Measurements from ENCODE around the gene COQ8B.

COQ8B gene

GRCh38 chr19:40756502-40757110, 39.9 kb upstream of the COQ8B start:
- DNase-seq (ENCODE audit: low spot score) = no peak
- TF ChIP-seq CTCF (IDR thresholded peaks at IDR 0.05; ENCODE audit: extremely low read depth, missing control alignments) = no peak

DNA sequence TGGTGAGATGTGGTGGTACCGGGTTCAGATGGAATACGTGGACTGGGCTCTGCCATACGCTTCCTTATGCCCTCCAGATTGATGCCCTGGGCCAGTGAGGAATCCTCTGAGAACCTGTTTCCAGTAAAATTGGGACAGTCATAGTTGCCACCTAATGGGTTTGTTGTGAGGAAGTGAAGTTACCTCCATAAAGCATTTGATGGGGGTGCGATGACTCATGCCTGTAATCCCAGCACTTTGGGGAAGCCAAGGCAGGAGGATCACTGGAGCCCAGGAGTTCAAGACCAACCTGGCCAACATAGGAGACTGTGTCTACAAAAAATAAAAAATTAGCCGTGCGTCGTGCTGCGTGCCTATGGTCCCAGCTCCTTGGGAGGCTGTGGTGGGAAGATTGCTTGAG, 39.1 kb upstream of the COQ8B start:
- DNase-seq (ENCODE audit: low spot score) = no peak
- no peak for TF ChIP-seq CTCF (IDR thresholded peaks at IDR 0.05; ENCODE audit: extremely low read depth, missing control alignments)

DNA sequence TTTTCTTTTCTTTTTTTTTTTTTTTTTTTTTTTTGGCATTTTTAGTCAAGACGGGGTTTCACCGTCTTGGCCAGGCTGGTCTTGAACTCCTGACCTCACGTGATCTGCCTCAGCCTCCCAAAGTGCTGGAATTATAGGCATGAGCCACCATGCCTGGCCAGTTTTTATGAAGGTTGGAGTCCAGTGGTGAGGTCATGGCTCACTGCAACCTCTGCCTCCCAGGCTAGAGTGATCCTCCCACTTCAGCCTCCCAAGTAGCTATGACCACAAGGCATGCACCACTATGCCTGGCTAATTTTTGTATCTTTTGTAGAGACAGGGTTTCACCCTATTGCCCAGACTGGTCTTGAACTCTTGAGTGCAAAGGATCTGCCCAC, 38.5 kb upstream of the COQ8B start:
- TF ChIP-seq CTCF (IDR thresholded peaks at IDR 0.05; ENCODE audit: extremely low read depth, missing control alignments) = no peak
- DNase-seq (ENCODE audit: low spot score) = no peak

DNA sequence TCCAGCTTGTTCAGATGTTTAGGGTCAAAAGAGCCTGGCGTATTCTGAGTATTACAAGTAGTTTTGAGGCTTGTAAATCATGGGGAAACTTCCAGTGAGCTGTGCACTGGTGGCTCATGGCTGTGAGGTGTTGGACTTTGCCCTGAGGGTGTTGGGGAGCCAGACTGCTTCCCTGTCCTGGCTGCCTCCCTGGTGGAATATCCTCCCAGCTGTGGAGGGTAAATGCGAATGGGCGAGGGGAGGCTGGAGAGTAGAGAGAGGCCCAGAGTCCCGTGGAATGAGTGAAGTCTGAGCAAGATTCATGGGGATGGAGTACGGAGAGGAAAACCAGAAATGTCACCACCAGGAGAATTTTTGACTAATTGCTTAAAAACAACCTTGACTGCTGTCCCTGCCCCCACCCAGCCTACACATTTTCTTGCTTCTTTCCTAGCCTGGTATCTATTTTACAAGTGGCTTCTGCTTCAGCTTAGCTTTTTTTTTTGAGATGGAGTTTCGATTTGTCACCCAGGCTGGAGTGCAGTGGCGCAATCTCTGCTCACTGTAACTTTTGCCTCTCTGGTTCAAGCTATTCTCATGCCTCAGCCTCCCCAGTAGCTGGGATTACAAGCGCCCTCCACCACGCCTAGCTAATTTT, 38.0 kb upstream of the COQ8B start:
- no peak for TF ChIP-seq CTCF (IDR thresholded peaks at IDR 0.05; ENCODE audit: extremely low read depth, missing control alignments)
- no peak for DNase-seq (ENCODE audit: low spot score)

- DNase-seq (ENCODE audit: low spot score) = no peak
- TF ChIP-seq CTCF (IDR thresholded peaks at IDR 0.05; ENCODE audit: extremely low read depth, missing control alignments) = no peak
These were observed 35.6 kb upstream of the COQ8B start for GRCh38 chr19:40752257-40752781.

GRCh38 chr19:40750874-40751537, 34.3 kb upstream of the COQ8B start, which contains the start of gene SNRPA:
Gene SNRPA, plus strand, starts transcription at chr19:40751203. Its CDS starts 206 bp downstream, at chr19:40751409.
- TF ChIP-seq CTCF (IDR thresholded peaks at IDR 0.05; ENCODE audit: extremely low read depth, missing control alignments) = no peak
- DNase-seq (ENCODE audit: low spot score) = peak; percentile 89
